GM18870 (cell line): ENCODE measurements around the gene USP54.

Source experiments
- ATAC-seq: cut with Tn5 transposase; IDR thresholded peaks from one replicate; pipeline ENCODE4 v1.9.1; 2021; ENCODE audit warnings: moderate library complexity; ENCODE audit not compliant: unreplicated experiment

The USP54 gene

GRCh38 chr10:73529089-73529832 lies 61.9 kb downstream of the USP54 start:
- ATAC-seq, result no peak

GRCh38 chr10:73522263-73522662 lies 68.9 kb downstream of the USP54 start:
- no peak for ATAC-seq

- no peak for ATAC-seq
Measured at GRCh38 chr10:73519336-73519735, 71.8 kb downstream of the USP54 start.

- ATAC-seq, result no peak
Measured at GRCh38 chr10:73517166-73517888, 73.8 kb downstream of the USP54 start.

- ATAC-seq, result no peak
Measured at GRCh38 chr10:73512207-73512743, 78.9 kb downstream of the USP54 start.

GRCh38 chr10:73509695-73510094 lies 81.4 kb downstream of the USP54 start:
- ATAC-seq, result no peak

GRCh38 chr10:73506491-73506890 lies 84.7 kb downstream of the USP54 start:
- ATAC-seq, result no peak

GRCh38 chr10:73506074-73506473 lies 85.1 kb downstream of the USP54 start:
- no peak for ATAC-seq

- no peak for ATAC-seq
Measured at GRCh38 chr10:73503037-73503436, 88.1 kb downstream of the USP54 start.

GRCh38 chr10:73501651-73502050 lies 89.5 kb downstream of the USP54 start:
- ATAC-seq, result no peak

GRCh38 chr10:73497623-73498022 lies 93.5 kb downstream of the USP54 start:
- ATAC-seq, result no peak

GRCh38 chr10:73495884-73496674 lies 95.1 kb downstream of the USP54 start, which contains the start of gene PPP3CB:
Gene PPP3CB (minus strand): TSS chr10:73496024. CDS start chr10:73495889, 135 bp downstream.
- peak; percentile 49 for ATAC-seq

GRCh38 chr10:73495226-73495883 lies 95.8 kb downstream of the USP54 start:
- peak; percentile 69 for ATAC-seq

GRCh38 chr10:73494877-73495225 lies 96.3 kb downstream of the USP54 start:
- no peak for ATAC-seq

- ATAC-seq, result no peak
Measured at GRCh38 chr10:73494213-73494612, 96.9 kb downstream of the USP54 start.

GRCh38 chr10:73493781-73494180 lies 97.4 kb downstream of the USP54 start:
- ATAC-seq, result no peak

- no peak for ATAC-seq
Measured at GRCh38 chr10:73486601-73487000, 104.5 kb downstream of the USP54 start.

- ATAC-seq, result no peak
Measured at GRCh38 chr10:73485320-73485719, 105.8 kb downstream of the USP54 start.

GRCh38 chr10:73480158-73480557 lies 111.0 kb downstream of the USP54 start:
- no peak for ATAC-seq

GRCh38 chr10:73478636-73479035 lies 112.5 kb downstream of the USP54 start:
- no peak for ATAC-seq

- ATAC-seq, result no peak
Measured at GRCh38 chr10:73471226-73471625, 119.9 kb downstream of the USP54 start.
